Hematopoietic multipotent progenitor cell treated with erythropoietin and hydrocortisone succinate and interleukin-3 and kit ligand, for 8 days (in vitro differentiated cells): Measurements from ENCODE around the gene GNPTG.
"Not testable (repeated sequence)": the region's sequence is repeated elsewhere in the genome, so short reads cannot be mapped to it uniquely, and the experiment has no call there.

Experiments
- DNase-seq: peaks from one replicate; pipeline ENCODE4 v3.0.0-alpha.2; 2015

Gene GNPTG

GRCh38 chr16:1320097-1320496, 31.6 kb upstream of the GNPTG start:
- no peak for DNase-seq

DNA sequence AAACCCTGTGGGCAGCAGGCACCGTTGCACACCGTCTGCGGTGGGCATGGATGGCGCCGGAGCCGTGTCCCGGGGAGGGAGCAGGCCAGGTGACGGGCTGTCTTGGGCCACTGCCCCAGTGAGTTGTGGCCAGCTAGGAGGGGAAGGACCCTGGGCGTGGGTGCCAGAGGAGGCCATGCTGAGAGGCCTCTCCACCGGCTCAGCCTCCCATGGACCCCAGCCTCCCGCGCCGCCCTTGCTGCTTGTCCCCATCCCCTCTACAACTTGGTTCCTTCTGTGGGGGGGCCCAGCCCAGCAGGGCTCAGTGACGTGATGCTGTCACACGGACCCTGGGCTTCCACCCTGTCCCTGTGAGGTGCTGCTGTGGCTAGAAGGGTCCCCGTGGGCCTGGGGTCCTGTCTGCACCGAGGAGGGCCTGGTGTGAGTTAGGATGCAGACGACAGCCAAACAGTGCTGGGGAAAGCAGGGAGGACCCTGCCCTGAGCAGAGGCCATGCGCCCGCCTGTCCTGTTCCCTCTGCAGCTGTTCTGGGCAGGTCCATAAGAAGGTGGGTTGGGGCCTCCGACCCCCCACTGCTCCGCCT, 31.0 kb upstream of the GNPTG start:
- DNase-seq, result no peak

DNA sequence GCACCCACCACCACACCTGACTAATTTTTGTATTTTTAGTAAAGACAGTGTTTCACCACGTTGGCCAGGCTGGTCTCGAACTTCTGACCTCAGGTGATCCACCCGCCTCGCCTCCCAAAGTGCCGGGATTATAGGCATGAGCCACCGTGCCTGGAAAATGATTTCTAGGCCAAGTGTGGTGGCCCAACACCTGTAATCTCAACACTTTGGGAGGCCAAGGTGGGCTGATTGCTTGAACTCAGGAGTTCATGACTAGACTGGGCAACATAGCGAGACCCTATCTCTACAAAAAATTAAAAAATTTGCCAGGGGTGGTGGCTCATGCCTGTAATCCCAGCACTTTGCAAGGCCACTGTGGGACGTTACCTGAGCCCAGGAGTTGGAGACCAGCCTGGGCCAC, 29.3 kb upstream of the GNPTG start:
- DNase-seq, result no peak

DNA sequence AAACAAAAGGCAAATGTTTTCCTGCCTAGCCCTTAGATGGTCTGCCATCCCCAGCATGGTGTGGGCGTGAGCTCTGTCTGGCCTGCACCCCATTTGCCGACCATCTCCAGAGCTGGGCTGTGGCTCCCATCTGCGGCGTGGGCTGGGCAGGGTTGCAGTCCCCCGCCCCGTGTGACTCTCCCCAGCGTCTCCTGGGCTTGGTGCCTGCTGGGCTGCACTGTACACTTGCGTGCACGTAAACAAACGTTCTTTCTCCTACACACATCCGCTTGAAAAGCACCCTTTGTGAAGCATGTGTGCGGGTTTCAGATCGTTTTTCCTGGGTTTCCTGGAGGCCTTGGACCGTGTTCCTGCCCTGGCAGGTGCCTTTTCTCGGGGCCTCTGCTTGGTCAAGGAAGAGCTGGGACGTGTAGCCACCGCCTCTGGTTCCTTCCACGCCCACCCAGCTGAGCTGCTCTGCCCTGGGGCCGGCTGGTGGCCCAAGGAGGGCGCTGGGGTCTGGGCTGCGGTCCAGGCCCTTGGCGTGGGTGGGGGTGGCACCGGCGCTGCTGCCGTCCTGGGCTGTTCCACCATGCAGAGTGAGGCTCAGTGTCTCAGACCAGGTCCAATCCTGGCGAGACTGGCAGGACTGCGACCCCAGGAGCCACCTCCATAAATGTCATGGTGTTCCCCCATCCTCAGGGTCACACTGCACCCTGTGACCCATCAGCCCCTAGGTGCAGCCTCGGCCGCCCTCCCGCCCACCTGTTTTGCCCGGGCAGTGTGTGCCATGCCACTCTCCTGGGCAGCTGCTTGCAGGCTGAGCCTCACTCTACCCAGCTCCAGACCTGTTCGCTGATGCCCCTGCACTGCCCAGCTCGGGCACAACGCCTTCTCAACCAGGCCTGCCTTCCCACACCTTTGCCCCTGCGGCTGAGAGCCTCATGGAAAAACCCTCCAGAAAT, 28.2 kb upstream of the GNPTG start:
- DNase-seq, result no peak

DNA sequence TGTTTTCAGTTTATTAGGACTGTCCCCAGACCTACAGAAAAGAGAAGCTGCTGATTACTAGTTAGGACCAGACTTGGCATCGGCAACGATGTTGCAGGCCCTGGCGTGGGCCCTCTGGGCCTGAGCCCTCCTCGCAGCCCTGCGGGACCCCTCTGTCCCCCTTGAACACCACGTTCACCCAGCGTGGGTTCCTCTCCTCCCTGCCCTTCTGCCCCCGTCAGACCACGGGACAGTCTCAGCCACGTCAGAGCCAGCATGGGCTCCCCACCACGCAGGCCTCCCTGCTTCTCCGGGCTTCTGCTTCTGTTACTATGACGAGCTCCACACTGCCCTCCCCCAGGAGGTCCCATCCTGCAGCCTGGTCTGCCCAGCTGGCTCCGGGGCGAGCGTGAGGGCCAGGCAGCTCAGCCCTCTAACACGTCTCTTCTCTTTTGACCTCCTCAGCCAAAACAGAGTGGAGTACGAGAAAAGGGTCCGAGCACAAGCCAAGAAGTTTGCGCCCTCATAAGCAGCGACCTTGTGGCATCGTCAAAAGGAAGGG, 27.4 kb upstream of the GNPTG start:
- DNase-seq, result no peak

DNA sequence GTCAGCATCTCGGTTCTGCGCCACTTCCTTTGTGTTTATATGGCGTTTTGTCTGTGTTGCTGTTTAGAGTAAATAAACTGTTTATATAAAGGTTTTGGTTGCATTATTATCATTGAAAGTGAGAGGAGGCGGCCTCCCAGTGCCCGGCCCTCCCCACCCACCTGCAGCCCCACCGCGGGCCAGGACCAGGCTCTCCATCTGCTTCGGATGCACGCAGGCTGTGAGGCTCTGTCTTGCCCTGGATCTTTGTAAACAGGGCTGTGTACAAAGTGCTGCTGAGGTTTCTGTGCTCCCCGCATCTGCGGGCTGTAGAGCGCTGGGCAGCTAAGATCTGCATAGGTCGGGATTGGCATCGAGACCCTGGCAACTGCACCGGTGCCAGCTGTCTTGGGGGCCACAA, 26.5 kb upstream of the GNPTG start:
- DNase-seq, result no peak

DNA sequence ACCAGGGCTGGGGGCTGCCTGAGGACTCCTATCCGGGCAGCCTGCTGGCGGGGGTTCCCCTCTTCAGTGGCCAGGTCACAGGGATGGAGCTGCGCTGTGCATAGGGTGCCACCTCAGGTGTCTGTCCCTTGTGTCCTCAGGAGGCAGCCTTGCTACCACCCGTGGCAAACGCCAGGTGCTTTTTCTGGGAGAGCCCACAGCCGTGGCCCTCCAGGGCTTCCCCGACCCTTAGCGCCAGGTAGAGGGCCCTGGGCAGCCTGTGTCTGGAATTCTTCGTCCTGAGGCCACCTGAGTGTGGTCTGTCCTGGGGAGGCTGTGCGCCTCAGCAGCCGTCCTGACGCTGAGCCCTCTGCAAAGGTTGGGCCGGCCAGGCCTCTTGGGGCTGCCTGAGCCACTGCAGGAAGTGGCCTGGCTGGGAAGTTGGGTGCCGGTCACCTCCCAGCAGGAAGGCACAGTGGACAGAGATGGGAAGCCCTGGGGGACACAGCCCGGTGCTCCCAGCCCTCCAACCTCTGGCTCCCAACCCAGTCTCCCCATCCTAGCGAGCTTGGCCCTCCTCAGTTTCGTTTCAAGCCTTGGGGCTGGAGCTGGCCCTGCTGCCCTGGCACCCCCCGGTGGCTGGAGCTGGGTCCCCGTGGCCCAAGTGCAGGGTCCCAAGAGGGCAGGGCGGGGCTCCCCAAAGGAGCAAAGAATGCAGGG, 25.9 kb upstream of the GNPTG start:
- DNase-seq, result no peak

GRCh38 chr16:1326391-1326790, 25.3 kb upstream of the GNPTG start:
- no peak for DNase-seq

GRCh38 chr16:1326946-1327618, 24.6 kb upstream of the GNPTG start:
- DNase-seq, result no peak

DNA sequence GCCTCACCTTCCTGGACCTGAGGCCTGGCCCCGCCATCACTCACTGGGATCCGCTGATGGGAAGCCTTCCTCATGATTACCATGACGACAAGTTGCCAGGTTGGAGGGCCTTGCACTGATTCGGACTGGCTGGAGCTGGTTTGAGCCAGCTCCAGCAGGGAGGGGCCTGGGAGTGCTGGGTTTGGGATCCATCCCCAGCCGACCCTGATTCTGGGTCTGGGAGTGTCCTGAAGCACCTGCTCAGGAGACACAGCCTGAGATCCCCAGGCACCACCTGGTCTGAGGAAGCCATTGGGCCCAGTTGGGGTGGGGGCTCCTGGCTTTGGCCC, 24.1 kb upstream of the GNPTG start:
- DNase-seq, result no peak

DNA sequence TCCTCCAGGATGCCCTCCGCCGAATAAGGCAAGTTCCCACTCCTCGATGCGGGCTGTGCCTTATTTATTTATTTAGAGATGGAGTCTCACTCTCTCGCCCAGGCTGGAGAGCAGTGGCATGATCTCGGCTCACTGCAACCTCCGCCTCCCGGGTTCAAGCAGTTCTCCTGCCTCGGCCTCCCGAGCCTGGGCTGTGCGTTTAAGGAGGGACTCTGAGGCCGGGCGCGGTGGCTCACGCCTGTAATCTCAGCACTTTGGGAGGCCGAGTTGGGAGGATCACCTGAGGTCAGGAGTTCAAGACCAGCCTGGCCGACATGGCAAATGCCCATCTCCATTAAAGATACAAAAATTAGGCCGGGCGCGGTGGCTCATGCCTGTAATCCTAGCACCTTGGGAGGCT, 23.6 kb upstream of the GNPTG start:
- DNase-seq, result not testable (repeated sequence)

GRCh38 chr16:1328961-1329360, 22.8 kb upstream of the GNPTG start:
- not testable (repeated sequence) for DNase-seq

DNA sequence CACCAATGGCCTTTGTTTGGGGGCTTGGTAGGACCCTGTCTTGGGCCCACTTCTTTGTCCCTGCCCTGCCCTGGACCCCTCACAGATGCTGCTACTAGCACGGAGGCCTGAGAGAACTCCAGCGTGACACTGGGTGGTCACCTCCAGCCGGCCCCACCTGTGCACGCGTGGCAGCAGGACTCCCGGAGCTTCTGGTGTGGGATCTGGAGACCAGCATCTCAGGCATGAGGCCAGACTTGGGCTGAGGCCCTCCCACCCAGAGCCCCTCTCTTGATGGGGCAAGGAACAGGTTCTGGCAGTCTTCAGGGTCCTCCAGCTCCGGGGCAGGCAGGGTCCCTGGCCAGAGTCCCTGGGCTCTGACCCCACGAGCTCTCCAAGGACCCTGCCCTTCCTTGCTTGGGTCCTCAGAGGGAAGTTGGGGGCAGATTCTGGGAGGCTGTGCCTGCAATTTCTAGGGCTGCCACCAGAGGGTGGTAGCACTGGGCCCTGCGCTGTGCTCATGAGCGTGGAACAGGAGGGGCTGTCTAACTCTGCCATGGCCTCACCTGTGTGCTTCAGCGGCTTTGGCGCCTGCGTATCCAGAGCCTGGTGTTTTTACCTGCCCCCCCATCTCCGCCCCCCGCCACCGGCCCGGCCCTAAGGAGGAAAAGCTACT, 21.3 kb upstream of the GNPTG start:
- peak; percentile 25 for DNase-seq

DNA sequence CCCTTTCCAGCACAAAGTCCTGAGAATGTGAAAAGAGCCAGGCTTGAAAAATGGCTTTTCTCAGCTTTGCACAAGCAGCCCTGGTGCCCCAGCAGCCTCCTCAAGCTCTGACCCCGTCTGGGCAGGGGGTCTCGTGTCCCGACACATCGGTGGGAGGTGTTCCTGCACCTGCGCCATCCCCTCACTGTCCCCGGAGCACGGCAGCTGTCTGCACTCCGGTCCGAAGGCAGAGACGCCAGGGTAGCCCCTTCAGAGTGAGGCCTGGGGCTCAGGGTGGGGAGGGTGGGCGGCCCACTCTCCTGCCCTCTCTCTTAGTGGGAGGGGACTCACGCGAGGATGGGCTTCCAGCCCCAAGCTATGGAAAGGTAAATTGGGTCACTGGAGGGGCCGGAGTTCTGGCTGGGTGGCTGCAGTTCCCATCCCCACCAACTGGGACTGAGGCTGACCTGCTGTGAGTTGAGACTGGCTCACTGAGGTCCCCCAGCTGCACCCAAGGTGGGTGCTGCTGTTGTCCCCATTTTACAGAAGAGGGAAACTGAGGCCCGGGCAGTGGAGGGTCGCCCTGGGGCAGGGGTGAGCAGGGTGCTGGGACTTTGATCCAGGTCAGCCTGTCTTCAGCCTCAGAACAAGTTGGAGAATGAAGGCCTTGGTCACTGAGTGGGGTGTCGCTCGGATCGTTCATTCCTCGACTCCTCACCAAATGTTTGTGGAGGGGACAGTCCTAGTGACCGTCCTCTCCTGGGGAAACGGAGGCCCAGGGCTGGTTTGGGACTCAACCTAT, 20.6 kb upstream of the GNPTG start:
- no peak for DNase-seq

DNA sequence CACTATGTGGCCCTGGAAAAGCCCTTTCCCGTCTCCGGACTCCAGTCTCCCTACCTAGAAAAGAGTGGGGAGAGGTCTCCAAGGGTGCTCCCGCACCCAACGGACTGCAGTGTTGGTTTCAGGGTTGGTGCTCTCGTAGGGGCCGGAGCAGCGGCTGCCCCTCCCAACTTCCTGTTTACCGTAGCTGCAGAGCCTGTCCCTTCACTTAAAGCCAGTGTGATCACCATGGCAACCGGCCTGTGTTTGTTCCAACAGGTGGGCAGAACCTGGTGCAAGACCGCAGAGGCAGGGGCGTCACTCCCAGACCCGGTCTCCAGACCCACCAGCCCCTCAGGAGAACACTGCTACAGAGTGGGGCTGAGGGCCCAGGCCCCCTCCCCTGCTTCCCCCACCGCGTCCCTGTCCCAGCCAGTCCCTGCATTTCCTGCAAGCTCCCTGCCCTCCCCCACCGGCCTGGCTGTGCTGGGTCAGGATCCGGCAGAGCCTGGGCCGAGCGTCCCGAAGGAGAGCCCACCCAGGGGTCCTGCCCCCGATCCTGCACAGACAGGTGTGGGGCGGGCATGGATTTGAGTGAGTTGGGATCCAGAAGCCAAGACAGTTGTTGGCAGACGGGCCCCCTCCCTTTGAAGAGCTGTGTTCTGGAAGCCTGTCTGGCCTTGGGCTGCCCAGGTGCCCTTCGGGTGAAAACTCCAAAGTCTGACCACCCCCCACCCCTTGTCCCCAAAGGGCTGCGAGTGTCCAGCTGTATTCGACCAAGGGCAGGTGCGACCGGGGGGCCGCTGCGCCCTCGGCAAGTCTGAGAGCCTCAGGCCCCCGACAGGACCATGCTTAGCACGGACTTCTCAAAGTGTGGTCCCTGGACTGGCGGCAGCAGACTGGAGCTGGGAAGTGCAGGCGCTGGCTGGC, 19.8 kb upstream of the GNPTG start:
- DNase-seq, result peak; percentile 69

DNA sequence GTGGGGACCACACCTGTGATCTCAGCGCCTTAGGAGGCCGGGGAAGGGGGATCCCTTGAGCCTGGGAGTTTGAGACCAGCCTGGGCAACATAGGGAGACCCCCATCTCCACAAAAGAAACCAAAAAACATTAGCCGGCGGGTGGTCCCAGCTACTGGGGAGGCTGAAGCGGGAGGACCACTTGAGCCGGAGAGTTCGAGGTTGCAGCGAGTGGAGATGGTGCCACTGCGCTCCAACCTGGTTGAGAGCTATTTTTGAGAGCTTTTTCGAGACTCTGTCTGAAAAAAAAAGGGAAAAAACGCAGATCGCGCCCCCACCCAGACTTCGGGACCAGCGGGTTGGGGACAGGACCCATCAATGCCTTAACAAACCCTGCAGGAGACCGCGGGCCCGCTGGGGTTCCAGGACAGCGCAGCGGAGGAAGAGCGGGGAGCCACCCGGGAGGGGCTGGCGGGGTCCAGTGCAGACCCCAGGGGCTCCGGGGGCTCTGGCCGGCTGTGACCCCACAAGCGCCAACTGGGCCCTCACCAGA, 19.0 kb upstream of the GNPTG start:
- DNase-seq, result no peak

DNA sequence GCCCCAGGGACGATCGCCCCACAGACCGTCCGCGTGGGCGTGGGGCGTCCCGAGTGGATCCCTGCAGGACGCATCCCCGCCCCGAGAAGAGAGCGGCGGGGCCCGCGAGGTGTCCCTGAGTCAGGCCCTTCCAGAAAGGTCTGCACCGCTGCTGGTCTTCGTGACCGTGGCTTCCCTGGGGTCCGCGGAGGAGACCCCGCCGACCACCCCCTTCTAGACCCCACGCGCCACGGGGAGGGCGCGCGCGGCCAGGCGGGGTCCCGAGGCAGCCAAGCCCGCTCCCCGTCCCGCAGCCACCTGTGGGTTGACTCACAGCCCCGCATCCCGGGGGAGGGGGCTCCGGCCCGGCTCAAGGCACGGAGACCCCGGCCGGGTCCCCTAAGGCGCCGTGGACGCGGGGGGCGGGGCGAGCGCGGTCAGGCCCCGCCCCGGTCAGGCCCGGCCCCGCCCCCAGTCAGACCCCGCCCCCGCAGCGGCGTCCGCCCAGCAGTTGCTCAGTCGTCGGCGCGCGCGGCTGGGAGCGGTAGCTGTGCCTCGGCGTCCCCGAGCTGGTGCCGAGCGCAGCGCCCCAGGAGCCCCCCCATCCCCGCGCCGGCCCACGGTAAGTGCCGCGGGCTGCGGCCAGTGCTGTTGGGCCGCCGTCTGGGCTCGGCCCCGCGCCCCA, 18.4 kb upstream of the GNPTG start, which contains the start of gene BAIAP3:
Gene BAIAP3 (plus strand): TSS at position 497 of the 664 bp plus-strand sequence. CDS start 4,905 bp downstream, outside the sequence.
- DNase-seq, result peak; percentile 28

- no peak for DNase-seq
Observed at GRCh38 chr16:1333854-1334700, 17.7 kb upstream of the GNPTG start.

GRCh38 chr16:1334739-1335138, 17.0 kb upstream of the GNPTG start:
- DNase-seq, result no peak
